ENCODE measurements around the gene PLXNA2. TPM values are rescaled to one million over a fixed set of nuclear protein-coding genes. Genes with fewer than 3 reads are reported as not detected.

The PLXNA2 gene
- total and polyA plus RNA-seq, 2 of the 13 experiments (the other 11 are each of a cell fraction or from before 2014, with no cell fraction given): 1.1 to 2.1 TPM

GRCh38 chr1:208235982-208236761, 8.0 kb downstream of the PLXNA2 start (continued):
- TF ChIP-seq CEBPZ (IDR thresholded peaks at IDR 0.05; ENCODE audit: low read length): no peak
- no peak for TF ChIP-seq ZMYM2 (CRISPR knock-in tag; IDR thresholded peaks at IDR 0.05)
- TF ChIP-seq SAP130 (CRISPR knock-in tag; IDR thresholded peaks at IDR 0.05; ENCODE audit: low read depth): peak; percentile 40; the same call in 1 of the 2 replicates
- TF ChIP-seq ZSCAN25 (CRISPR knock-in tag; IDR thresholded peaks at IDR 0.05): peak; percentile 79
- no peak for TF ChIP-seq MIER2 (CRISPR knock-in tag; IDR thresholded peaks at IDR 0.05)
- TF ChIP-seq PHF21A (CRISPR knock-in tag; IDR thresholded peaks at IDR 0.05): peak; percentile 64
- TF ChIP-seq ZNF883 (CRISPR knock-in tag; IDR thresholded peaks at IDR 0.05; ENCODE audit: not compliant biosample characterization): no peak
- no peak for TF ChIP-seq ZNF557 (CRISPR knock-in tag; IDR thresholded peaks at IDR 0.05)
- no peak for TF ChIP-seq ATF7-NPFF (CRISPR knock-in tag; IDR thresholded peaks at IDR 0.05; ENCODE audit: low read depth)
- TF ChIP-seq NCOA2 (CRISPR knock-in tag; IDR thresholded peaks at IDR 0.05): peak; percentile 62; the same call in 1 of the 2 replicates
- no peak for TF ChIP-seq ZNF670 (CRISPR knock-in tag; IDR thresholded peaks at IDR 0.05; ENCODE audit: borderline replicate concordance)
- TF ChIP-seq GFI1 (CRISPR knock-in tag; IDR thresholded peaks at IDR 0.05; ENCODE audit: borderline replicate concordance): peak; percentile 60; the same call in 1 of the 2 replicates
- TF ChIP-seq BORCS8-MEF2B (CRISPR knock-in tag; IDR thresholded peaks at IDR 0.05): peak; percentile 57; the same call in 1 of the 2 replicates
- TF ChIP-seq ZNF350 (CRISPR knock-in tag; IDR thresholded peaks at IDR 0.05; ENCODE audit: borderline replicate concordance, low read depth): no peak
- TF ChIP-seq NFE2 (CRISPR knock-in tag; IDR thresholded peaks at IDR 0.05): peak; percentile 58; the same call in 1 of the 2 replicates
- TF ChIP-seq RERE (CRISPR knock-in tag; IDR thresholded peaks at IDR 0.05; ENCODE audit: low read depth): peak; percentile 90
- TF ChIP-seq THYN1 (CRISPR knock-in tag; IDR thresholded peaks at IDR 0.05; ENCODE audit: borderline replicate concordance, low read depth): no peak
- TF ChIP-seq PCBP1 (IDR thresholded peaks at IDR 0.05; ENCODE audit: borderline replicate concordance, low read depth, low read length): no peak
- no peak for TF ChIP-seq MXD4 (CRISPR knock-in tag; IDR thresholded peaks at IDR 0.05)
- no peak for TF ChIP-seq ZFP82 (CRISPR knock-in tag; IDR thresholded peaks at IDR 0.05; ENCODE audit: borderline replicate concordance)
- TF ChIP-seq ZEB1 (IDR thresholded peaks at IDR 0.05; ENCODE audit: insufficient replicate concordance, low read depth): no peak
- TF ChIP-seq PPARG (CRISPR knock-in tag; conservative IDR thresholded peaks at IDR 0.05): peak; percentile 62; the same call in 1 of the 2 replicates

Measured in HepG2 (cell line).